Ishikawa (cell line): ENCODE measurements around the gene ELFN1.

Experiments
- MAX ChIP-seq: IDR thresholded peaks from 2 replicates; pipeline ENCODE4 v1.6.1; 2012
- ZBTB7A ChIP-seq: IDR thresholded peaks from 2 replicates; pipeline ENCODE4 v1.6.1; 2012; ENCODE audit warnings: low read depth

- TF ChIP-seq ZBTB7A, result no peak
- TF ChIP-seq MAX, result no peak
Observed at GRCh38 chr7:1715671-1716074, 45.6 kb downstream of the ELFN1 start.
